Measurements from ENCODE around the gene LRRC10. TPM values are rescaled to one million over a fixed set of nuclear protein-coding genes. Genes with fewer than 3 reads are reported as not detected.
A peak's percentile ranks its signal among the peaks of the same experiment; 100 is the strongest.

Gene LRRC10, protein sequence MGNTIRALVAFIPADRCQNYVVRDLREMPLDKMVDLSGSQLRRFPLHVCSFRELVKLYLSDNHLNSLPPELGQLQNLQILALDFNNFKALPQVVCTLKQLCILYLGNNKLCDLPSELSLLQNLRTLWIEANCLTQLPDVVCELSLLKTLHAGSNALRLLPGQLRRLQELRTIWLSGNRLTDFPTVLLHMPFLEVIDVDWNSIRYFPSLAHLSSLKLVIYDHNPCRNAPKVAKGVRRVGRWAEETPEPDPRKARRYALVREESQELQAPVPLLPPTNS
- not detected in 2 replicates for total RNA-seq

GRCh38 chr12:69610729-69611128 is at the start of gene LRRC10:
Gene LRRC10, minus strand, starts transcription at chr12:69610907. Its CDS starts 69 bp downstream, at chr12:69610838.
- H3K4me3 ChIP-seq (ENCODE audit: low read depth, low read length): no peak within 1 kb of the TSS

DNA sequence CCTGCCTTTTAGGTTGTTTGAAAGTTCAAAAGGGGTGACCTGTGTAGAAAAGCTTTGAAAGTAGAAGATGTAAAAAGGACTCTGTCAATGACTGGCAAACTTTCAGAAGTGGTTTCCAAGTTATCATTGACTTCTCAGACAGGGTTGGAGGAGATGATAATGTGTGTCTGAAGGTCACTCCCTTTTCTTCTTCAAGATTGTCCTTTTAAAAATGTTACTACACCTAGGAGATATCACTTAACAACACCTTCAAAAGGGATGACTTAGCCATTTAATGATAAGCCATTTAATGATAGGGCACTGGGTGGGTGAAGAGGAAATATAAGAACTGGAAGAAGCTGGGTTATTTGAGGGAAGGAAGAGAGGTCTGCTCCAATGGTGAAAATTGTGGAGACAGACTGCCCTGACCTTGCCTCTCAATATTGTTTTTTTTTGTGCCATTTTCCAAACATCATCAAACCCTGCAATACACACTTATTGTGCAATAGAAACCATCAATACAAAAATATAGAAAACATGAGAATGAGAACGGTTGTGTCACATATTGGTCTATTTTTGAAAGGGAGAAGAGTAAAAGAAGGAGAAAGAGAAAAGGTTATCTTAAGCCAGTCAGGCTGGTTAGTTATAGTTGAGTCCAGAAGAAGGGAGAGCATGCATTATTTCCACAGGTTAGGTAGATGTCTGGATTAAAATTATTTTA is 49.6 kb upstream of the LRRC10 start:
- no peaks in the 10 kb centered on the region for H3K27me3 ChIP-seq (ENCODE audit: control insufficient read depth, insufficient read depth, low read length)
- TF ChIP-seq, protein P1, sequence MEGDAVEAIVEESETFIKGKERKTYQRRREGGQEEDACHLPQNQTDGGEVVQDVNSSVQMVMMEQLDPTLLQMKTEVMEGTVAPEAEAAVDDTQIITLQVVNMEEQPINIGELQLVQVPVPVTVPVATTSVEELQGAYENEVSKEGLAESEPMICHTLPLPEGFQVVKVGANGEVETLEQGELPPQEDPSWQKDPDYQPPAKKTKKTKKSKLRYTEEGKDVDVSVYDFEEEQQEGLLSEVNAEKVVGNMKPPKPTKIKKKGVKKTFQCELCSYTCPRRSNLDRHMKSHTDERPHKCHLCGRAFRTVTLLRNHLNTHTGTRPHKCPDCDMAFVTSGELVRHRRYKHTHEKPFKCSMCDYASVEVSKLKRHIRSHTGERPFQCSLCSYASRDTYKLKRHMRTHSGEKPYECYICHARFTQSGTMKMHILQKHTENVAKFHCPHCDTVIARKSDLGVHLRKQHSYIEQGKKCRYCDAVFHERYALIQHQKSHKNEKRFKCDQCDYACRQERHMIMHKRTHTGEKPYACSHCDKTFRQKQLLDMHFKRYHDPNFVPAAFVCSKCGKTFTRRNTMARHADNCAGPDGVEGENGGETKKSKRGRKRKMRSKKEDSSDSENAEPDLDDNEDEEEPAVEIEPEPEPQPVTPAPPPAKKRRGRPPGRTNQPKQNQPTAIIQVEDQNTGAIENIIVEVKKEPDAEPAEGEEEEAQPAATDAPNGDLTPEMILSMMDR (IDR thresholded peaks at IDR 0.05; ENCODE audit: insufficient read depth, low read length, poor library complexity, severe bottlenecking): no peak
- no peaks in the 10 kb centered on the region for H3K36me3 ChIP-seq (ENCODE audit: control insufficient read depth, insufficient read depth, low read length)
- no peak for DNase-seq (ENCODE audit: low read depth)
- H3K4me3 ChIP-seq (ENCODE audit: low read depth, low read length): no peak overlapping the region

More at GRCh38 chr12:69610729-69611128, at the start of gene LRRC10:
- H3K36me3 ChIP-seq (ENCODE audit: control insufficient read depth, insufficient read depth, low read length): no peaks in the 10 kb centered on the region
- DNase-seq (ENCODE audit: low read depth): no peak
- TF ChIP-seq, protein P1 (IDR thresholded peaks at IDR 0.05; ENCODE audit: insufficient read depth, low read length, poor library complexity, severe bottlenecking): no peak
- peaks cover 2% of the 10 kb centered on the region for H3K27me3 ChIP-seq (ENCODE audit: control insufficient read depth, insufficient read depth, low read length)

- DNase-seq (ENCODE audit: low read depth): no peak
- H3K27me3 ChIP-seq (ENCODE audit: control insufficient read depth, insufficient read depth, low read length): no peaks in the 10 kb centered on the region
- no peak overlapping the region for H3K4me3 ChIP-seq (ENCODE audit: low read depth, low read length)
- TF ChIP-seq, protein P1 (IDR thresholded peaks at IDR 0.05; ENCODE audit: insufficient read depth, low read length, poor library complexity, severe bottlenecking): no peak
- no peaks in the 10 kb centered on the region for H3K36me3 ChIP-seq (ENCODE audit: control insufficient read depth, insufficient read depth, low read length)
Measured at GRCh38 chr12:69658203-69658602, 47.5 kb upstream of the LRRC10 start.

DNA sequence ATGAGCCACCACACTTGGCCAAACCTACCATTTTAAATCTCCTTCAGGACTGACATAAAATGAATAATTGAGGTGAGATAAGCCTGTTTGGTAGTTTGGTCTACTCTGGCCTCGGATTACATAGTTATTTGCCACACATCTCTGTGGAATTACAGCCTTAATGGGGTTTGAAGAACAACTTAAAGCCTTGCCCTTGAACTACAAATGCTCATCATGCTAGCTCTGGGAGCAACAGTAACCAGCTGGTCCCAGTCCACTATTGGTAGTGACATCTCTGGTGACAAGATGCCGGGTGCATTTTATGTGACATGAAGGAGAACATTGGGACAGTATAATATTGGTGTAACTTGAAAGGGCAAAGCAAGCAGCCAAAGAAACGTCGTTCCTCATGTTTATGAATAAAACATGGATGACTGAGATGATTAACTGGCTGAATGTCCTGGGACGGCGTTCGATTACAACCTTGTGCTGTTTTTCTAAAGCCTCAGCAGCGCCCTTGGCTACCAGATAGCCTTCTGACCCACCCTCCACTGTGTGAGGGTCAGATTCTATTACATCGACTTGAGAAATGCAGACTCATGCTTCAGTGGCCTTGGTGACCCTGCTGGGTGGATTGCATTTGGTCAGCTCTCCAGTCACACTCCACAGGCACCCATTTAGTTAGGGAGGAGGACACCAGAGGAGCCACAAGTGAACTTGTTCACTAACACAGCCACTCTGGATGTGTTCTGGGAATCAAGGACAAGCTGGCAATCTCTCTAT is 46.9 kb upstream of the LRRC10 start:
- no peaks in the 10 kb centered on the region for H3K36me3 ChIP-seq (ENCODE audit: control insufficient read depth, insufficient read depth, low read length)
- H3K27me3 ChIP-seq (ENCODE audit: control insufficient read depth, insufficient read depth, low read length): no peaks in the 10 kb centered on the region
- TF ChIP-seq, protein P1 (IDR thresholded peaks at IDR 0.05; ENCODE audit: insufficient read depth, low read length, poor library complexity, severe bottlenecking): no peak
- peak; percentile 7 for DNase-seq (ENCODE audit: low read depth)
- no peak overlapping the region for H3K4me3 ChIP-seq (ENCODE audit: low read depth, low read length)

DNA sequence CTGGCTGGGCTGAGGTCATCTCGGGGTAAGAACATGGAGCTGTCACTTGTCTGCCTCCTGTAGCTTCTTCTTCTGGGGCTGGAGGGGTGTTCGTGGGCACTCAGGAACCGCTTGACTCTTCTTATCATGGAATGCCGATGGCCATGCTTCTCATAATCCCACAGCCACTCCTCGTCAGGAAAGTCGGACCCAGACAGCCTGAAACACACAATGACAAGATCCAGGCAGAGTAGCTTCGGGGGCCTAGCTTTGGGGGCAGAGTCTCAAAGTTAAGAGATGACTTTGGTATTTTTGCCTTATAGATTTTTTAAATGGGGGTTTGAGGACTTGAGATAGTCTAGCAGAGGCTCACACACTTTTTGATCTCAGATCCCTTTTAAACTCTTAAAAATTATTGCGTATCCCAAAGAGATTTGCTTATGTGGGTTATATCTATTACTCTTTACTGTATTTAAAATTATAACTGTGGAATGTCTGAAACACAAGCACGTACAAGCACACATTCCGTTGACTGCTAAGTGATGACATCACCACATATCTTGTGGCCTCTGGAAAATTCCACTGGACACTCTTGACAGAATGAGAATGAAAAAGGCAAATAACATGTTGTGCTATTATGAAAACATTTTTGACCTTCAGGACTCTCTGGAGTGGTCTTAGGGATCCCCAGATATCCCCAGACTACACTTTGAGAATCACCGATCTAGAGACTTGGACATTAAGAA is 45.1 kb upstream of the LRRC10 start:
- TF ChIP-seq, protein P1 (IDR thresholded peaks at IDR 0.05; ENCODE audit: insufficient read depth, low read length, poor library complexity, severe bottlenecking): no peak
- peak; percentile 65 for DNase-seq (ENCODE audit: low read depth)

More for the DNA sequence above, 45.1 kb upstream of the LRRC10 start:
- no peak overlapping the region for H3K4me3 ChIP-seq (ENCODE audit: low read depth, low read length)
- H3K36me3 ChIP-seq (ENCODE audit: control insufficient read depth, insufficient read depth, low read length): no peaks in the 10 kb centered on the region
- H3K27me3 ChIP-seq (ENCODE audit: control insufficient read depth, insufficient read depth, low read length): no peaks in the 10 kb centered on the region
